Raji (cell line): ENCODE measurements around the gene GAS2L2.

Experiments
- POLR2A ChIP-seq: IDR thresholded peaks from 2 replicates; pipeline ENCODE4 v1.6.1; 2011; ENCODE audit warnings: low read depth, low read length, control low read depth; ENCODE audit not compliant: insufficient read depth

GAS2L2 gene

GRCh38 chr17:35763767-35764122 lies 10.7 kb upstream of the GAS2L2 start:
- TF ChIP-seq POLR2A, result no peak

GRCh38 chr17:35761601-35762000 lies 8.6 kb upstream of the GAS2L2 start:
- no peak for TF ChIP-seq POLR2A

- no peak for TF ChIP-seq POLR2A
Measured at GRCh38 chr17:35760587-35760986, 7.5 kb upstream of the GAS2L2 start, which contains the start of gene C17orf50. Gene C17orf50, plus strand, starts transcription at chr17:35760887. Its CDS starts 55 bp downstream, at chr17:35760942.

GRCh38 chr17:35757243-35757642 lies 4.2 kb upstream of the GAS2L2 start:
- no peak for TF ChIP-seq POLR2A

GRCh38 chr17:35752471-35752870 lies 568 bp downstream of the GAS2L2 start:
- no peak for TF ChIP-seq POLR2A

- no peak for TF ChIP-seq POLR2A
Measured at GRCh38 chr17:35750526-35751395, 2.3 kb downstream of the GAS2L2 start.

- TF ChIP-seq POLR2A, result no peak
Measured at GRCh38 chr17:35749560-35750412, 3.3 kb downstream of the GAS2L2 start.

GRCh38 chr17:35748979-35749378 lies 4.1 kb downstream of the GAS2L2 start:
- no peak for TF ChIP-seq POLR2A

- no peak for TF ChIP-seq POLR2A
Measured at GRCh38 chr17:35748341-35748841, 4.6 kb downstream of the GAS2L2 start.

- no peak for TF ChIP-seq POLR2A
Measured at GRCh38 chr17:35747540-35748017, 5.5 kb downstream of the GAS2L2 start.

GRCh38 chr17:35745749-35746320 lies 7.2 kb downstream of the GAS2L2 start:
- TF ChIP-seq POLR2A, result no peak

GRCh38 chr17:35745246-35745645 lies 7.8 kb downstream of the GAS2L2 start:
- no peak for TF ChIP-seq POLR2A

GRCh38 chr17:35744830-35745229 lies 8.2 kb downstream of the GAS2L2 start:
- no peak for TF ChIP-seq POLR2A

- TF ChIP-seq POLR2A, result no peak
Measured at GRCh38 chr17:35743626-35744328, 9.3 kb downstream of the GAS2L2 start.
